Measurements from ENCODE around the gene ELMOD1. TPM values are rescaled to one million over a fixed set of nuclear protein-coding genes. Genes with fewer than 3 reads are reported as not detected.

Gene ELMOD1
- total RNA-seq, 1 donor, result 0.43 TPM

- no peak overlapping the region for H3K4me3 ChIP-seq (ENCODE audit: low read depth, low read length)
- DNase-seq (ENCODE audit: low read depth), result no peak
- TF ChIP-seq CTCF (IDR thresholded peaks at IDR 0.05; ENCODE audit: insufficient read depth, low read depth, low read length), result no peak
These were observed 21.5 kb downstream of the ELMOD1 start for GRCh38 chr11:107612445-107612844.

- no peak for TF ChIP-seq CTCF (IDR thresholded peaks at IDR 0.05; ENCODE audit: insufficient read depth, low read depth, low read length)
- DNase-seq (ENCODE audit: low read depth), result peak; percentile 57
- H3K4me3 ChIP-seq (ENCODE audit: low read depth, low read length), result no peak overlapping the region
These were observed 29.0 kb downstream of the ELMOD1 start for GRCh38 chr11:107619926-107620325.

- H3K4me3 ChIP-seq (ENCODE audit: low read depth, low read length), result no peak overlapping the region
- no peak for DNase-seq (ENCODE audit: low read depth)
- TF ChIP-seq CTCF (IDR thresholded peaks at IDR 0.05; ENCODE audit: insufficient read depth, low read depth, low read length), result no peak
These were observed 30.1 kb downstream of the ELMOD1 start for GRCh38 chr11:107621081-107621480.

GRCh38 chr11:107623183-107623582, 32.2 kb downstream of the ELMOD1 start:
- H3K4me3 ChIP-seq (ENCODE audit: low read depth, low read length), result no peak overlapping the region
- no peak for TF ChIP-seq CTCF (IDR thresholded peaks at IDR 0.05; ENCODE audit: insufficient read depth, low read depth, low read length)
- no peak for DNase-seq (ENCODE audit: low read depth)

GRCh38 chr11:107624983-107625684, 34.2 kb downstream of the ELMOD1 start:
- TF ChIP-seq CTCF (IDR thresholded peaks at IDR 0.05; ENCODE audit: insufficient read depth, low read depth, low read length), result no peak
- no peak for DNase-seq (ENCODE audit: low read depth)
- H3K4me3 ChIP-seq (ENCODE audit: low read depth, low read length), result no peak overlapping the region

GRCh38 chr11:107625685-107625989, 34.7 kb downstream of the ELMOD1 start:
- no peak for TF ChIP-seq CTCF (IDR thresholded peaks at IDR 0.05; ENCODE audit: insufficient read depth, low read depth, low read length)
- no peak for DNase-seq (ENCODE audit: low read depth)
- H3K4me3 ChIP-seq (ENCODE audit: low read depth, low read length), result no peak overlapping the region

GRCh38 chr11:107631043-107631442, 40.1 kb downstream of the ELMOD1 start:
- no peak for DNase-seq (ENCODE audit: low read depth)
- TF ChIP-seq CTCF (IDR thresholded peaks at IDR 0.05; ENCODE audit: insufficient read depth, low read depth, low read length), result no peak
- H3K4me3 ChIP-seq (ENCODE audit: low read depth, low read length), result no peak overlapping the region
